ENCODE data around the gene CSPG5.
A peak's percentile ranks its signal among the peaks of the same experiment; 100 is the strongest.

CSPG5 gene

DNA sequence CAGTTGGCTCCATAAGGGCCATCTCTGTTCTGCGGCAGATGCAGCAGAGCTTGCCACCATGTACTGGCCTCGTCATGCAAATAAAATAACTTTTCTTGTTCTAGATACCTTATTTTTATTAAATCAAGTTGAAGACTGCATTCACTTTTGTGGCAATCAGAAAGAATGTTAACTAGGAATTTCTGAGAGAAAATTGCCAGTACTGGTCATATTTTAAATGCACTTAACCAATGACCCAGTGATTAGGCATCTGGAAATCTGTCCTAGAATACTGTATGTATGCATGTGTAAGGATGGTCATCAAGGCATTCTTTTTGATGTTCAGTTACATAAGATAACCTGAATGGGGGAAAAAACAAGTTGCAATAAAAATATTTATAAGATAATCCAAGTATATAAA is 34.2 kb upstream of the CSPG5 start:
- H3K27ac ChIP-seq, result no peak overlapping the region
- TF ChIP-seq ZFX (IDR thresholded peaks at IDR 0.05; ENCODE audit: borderline replicate concordance), result no peak
- TF ChIP-seq, protein P1, sequence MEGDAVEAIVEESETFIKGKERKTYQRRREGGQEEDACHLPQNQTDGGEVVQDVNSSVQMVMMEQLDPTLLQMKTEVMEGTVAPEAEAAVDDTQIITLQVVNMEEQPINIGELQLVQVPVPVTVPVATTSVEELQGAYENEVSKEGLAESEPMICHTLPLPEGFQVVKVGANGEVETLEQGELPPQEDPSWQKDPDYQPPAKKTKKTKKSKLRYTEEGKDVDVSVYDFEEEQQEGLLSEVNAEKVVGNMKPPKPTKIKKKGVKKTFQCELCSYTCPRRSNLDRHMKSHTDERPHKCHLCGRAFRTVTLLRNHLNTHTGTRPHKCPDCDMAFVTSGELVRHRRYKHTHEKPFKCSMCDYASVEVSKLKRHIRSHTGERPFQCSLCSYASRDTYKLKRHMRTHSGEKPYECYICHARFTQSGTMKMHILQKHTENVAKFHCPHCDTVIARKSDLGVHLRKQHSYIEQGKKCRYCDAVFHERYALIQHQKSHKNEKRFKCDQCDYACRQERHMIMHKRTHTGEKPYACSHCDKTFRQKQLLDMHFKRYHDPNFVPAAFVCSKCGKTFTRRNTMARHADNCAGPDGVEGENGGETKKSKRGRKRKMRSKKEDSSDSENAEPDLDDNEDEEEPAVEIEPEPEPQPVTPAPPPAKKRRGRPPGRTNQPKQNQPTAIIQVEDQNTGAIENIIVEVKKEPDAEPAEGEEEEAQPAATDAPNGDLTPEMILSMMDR (IDR thresholded peaks at IDR 0.05), result no peak

DNA sequence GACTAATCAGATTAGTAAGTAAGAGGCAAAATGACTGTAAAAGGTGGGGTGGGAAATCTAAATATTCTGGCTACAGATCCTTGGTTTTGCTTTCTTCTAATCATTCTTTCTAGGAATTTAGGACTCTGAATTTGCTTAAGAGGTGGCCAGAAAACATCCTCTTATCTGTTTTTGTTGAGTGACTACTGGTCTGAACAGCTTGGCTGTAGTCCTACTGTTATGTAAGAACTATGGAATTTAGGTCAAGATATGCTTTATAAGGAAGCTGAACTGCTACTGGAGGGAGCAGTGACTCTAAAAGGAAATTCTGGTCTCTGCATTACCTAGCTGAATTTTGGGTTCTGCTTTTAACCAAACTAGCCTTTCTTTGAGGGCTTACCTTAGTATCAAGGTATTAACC is 33.5 kb upstream of the CSPG5 start:
- no peak for TF ChIP-seq ZFX (IDR thresholded peaks at IDR 0.05; ENCODE audit: borderline replicate concordance)
- TF ChIP-seq, protein P1 (IDR thresholded peaks at IDR 0.05), result no peak
- no peak overlapping the region for H3K27ac ChIP-seq

DNA sequence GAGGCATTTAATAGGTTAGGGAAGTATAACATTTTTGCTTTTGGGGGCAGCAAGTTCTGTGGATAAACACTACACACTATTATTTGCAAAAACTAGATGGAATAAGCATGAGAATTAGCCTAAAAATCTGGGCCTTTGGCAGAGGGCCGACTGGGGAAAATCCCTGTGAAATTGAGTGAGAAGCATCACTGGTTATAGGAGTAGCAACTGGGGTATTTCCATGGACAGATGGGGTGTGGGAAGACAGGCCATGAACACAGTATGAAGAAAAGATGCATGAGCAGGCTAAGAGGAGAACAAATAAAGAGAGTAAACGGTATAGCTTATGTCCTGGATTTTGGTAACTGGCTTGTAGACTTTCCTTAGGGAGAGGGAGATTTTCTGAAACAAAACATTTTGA is 32.9 kb upstream of the CSPG5 start:
- no peak overlapping the region for H3K27ac ChIP-seq
- no peak for TF ChIP-seq ZFX (IDR thresholded peaks at IDR 0.05; ENCODE audit: borderline replicate concordance)
- TF ChIP-seq, protein P1 (IDR thresholded peaks at IDR 0.05), result no peak

DNA sequence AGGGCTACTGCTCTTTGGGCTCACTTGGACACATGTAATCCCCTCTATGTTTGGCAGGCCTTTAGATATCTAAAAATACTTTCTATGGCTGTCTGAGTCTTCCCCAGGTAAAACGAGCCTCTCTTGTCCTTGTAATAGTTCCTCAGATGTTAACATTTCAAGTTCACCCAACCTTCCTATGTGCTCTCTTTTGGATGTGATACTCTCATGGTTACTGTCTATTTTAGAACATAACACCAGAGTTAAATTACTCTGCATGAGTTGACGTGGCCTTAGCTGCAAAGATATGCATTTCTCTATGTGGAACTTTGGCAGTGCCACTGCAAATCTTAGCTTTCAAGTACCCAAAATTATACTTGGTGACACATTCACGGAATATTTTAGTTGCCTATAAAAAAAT is 31.9 kb upstream of the CSPG5 start:
- TF ChIP-seq ZFX (IDR thresholded peaks at IDR 0.05; ENCODE audit: borderline replicate concordance), result no peak
- TF ChIP-seq, protein P1 (IDR thresholded peaks at IDR 0.05), result no peak

DNA sequence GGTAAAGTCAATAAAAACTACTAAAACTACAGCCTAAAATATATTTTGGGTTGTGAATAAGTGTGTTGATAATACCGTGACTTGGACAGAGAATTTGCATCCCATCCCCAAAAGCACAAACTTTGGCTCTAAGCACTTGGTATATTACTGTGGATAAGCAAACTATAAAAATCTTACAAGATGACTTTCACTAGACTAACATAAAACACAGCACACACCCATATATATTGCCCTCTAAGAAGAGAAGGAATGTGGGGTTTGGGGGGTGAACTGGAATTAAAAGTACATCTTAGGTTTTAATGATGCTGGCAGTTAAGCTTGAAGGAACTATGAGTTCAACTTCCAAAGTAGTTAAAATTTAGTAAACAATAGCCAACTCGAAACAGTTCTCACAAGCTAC is 28.7 kb upstream of the CSPG5 start:
- TF ChIP-seq, protein P1 (IDR thresholded peaks at IDR 0.05), result no peak
- no peak for TF ChIP-seq ZFX (IDR thresholded peaks at IDR 0.05; ENCODE audit: borderline replicate concordance)
- H3K27ac ChIP-seq, result peak overlapping the region; percentile 19; the same call in 1 of the 2 replicates

More for the DNA sequence above, 31.9 kb upstream of the CSPG5 start:
- H3K27ac ChIP-seq, result no peak overlapping the region

DNA sequence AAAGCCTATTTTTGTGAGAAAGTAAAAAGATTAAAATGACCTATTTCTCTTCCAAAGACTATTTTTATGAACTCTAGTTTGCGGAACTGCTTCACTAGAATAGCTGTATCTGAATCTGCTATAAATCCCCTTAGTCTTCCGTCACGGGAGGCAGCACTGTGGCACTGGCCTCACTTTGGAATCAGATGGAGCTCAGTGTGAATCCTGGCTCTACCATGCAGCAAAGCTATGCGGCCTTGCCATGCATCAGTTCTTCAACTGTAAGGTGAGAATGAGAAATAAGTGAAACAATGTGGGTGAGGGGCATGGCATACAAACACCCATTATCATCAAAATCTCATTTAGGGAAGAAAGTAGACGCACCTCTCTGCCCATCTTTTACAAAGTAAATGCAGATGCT is 27.5 kb upstream of the CSPG5 start:
- no peak for TF ChIP-seq ZFX (IDR thresholded peaks at IDR 0.05; ENCODE audit: borderline replicate concordance)
- TF ChIP-seq, protein P1 (IDR thresholded peaks at IDR 0.05), result no peak
- H3K27ac ChIP-seq, result no peak overlapping the region

DNA sequence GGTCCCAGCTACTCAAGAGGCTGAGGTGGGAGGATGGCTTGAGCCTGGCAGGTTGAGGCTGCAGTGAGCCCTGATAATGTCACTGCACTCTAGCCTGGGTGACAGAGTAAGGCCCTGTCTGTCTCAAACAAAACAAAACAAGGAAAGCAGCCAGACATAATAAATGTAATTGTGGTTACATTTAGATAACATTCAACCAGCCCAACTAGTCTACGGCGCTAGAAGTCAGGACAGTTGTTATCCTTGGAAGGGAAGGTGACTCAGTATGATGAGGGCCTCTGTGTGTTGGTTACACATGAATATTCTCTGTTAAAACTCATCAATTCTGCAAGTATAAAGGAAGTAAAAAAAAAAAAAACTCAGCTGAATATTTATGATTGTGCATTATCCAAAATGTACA is 27.0 kb upstream of the CSPG5 start:
- no peak overlapping the region for H3K27ac ChIP-seq
- TF ChIP-seq ZFX (IDR thresholded peaks at IDR 0.05; ENCODE audit: borderline replicate concordance), result no peak
- TF ChIP-seq, protein P1 (IDR thresholded peaks at IDR 0.05), result no peak
